Lower leg skin (tissue), 4 donors: ENCODE results near the gene ZBTB7C. TPM values are rescaled to one million over a fixed set of nuclear protein-coding genes. Genes with fewer than 3 reads are reported as not detected.
A peak's percentile ranks its signal among the peaks of the same experiment; 100 is the strongest.

Experiments used
- DNase-seq, 2 donors: peaks; one replicate each; pipeline ENCODE4 v3.0.0-alpha.2; 2019; ENCODE audit warnings: low spot score in 2 of 2
- H3K4me3 ChIP-seq: fragments of 200-600 bp; sonication (generic); 2 replicates; pipeline ENCODE4 v1.5.1; 2017; ENCODE audit warnings: mild to moderate bottlenecking, low read depth; ENCODE audit not compliant: poor library complexity, severe bottlenecking
- POLR2A ChIP-seq, 2 donors: fragments of 450-650 bp; IDR thresholded peaks; one replicate each; pipeline ENCODE4 v1.6.1; 2016 to 2017; ENCODE audit warnings: antibody characterized with exemption in 2 of 2, mild to moderate bottlenecking in 1 of 2, moderate library complexity in 1 of 2
- WGBS, 2 donors: methylation state at CpG; one replicate each; pipeline ENCODE4 v1.1.5; 2018; 5-methylcytosine and 5-hydroxymethylcytosine counted together
- intact Hi-C: fragments of 100-400 bp; cut with DNase I; formaldehyde crosslinking; loops from one replicate; pipeline ENCODE4 v1.15.0; 2023; ENCODE audit warnings: low total_unique reads
- total RNA-seq, 4 donors: library from RNA; depleted of rRNA; stranded (reverse); fragments of >200 nt; gene quantifications; one replicate each; pipeline ENCODE4 v1.1.0, GENCODE V29; 2016
- TF ChIP-seq, protein P1 (sequence below), 3 donors: fragments of 450-650 bp; IDR thresholded peaks; one replicate each; pipeline ENCODE4 v1.5.1; 2016; ENCODE audit warnings: antibody characterized with exemption in 3 of 3, mild to moderate bottlenecking in 3 of 3, moderate library complexity in 2 of 3

Gene ZBTB7C
- total RNA-seq, 4 donors from 2014 or later: 44.2 to 59.7 (median 50.7) TPM

DNA sequence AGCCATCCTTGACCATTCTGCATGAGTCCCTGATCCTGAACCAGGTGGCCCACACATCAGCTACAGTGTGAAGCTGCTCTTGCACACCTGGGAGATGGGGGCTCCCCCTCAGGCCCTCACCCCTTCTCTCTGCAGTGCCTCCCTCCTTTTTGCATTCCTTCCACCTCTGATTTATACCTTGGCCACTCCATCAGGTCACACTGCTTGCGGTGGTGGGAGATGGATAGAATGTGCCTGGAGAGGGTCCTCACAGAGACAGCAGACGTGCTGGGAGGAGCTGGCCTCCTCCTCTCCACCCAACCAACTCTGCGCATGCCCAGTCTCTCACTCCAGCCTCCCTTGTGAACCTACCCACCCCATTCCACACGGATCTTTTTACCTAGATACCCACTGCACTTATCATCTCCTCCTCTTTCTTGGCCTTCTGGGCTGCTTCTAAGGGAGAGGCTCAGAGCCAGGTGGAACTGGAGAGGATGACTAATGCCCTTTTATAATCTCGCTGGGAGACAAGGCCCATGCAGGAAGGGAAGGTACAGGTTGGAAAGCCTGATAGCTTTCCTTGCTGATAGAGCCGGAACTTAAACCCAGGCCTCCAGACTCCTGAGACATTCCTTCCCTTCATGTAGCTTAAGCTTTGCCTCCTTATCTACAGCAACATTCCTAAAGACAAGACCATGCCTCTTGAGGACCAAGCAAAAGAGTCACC lies 205.1 kb downstream of the ZBTB7C start:
- peak in 1 of 2 donors; percentile 71 for DNase-seq
- TF ChIP-seq, protein P1, sequence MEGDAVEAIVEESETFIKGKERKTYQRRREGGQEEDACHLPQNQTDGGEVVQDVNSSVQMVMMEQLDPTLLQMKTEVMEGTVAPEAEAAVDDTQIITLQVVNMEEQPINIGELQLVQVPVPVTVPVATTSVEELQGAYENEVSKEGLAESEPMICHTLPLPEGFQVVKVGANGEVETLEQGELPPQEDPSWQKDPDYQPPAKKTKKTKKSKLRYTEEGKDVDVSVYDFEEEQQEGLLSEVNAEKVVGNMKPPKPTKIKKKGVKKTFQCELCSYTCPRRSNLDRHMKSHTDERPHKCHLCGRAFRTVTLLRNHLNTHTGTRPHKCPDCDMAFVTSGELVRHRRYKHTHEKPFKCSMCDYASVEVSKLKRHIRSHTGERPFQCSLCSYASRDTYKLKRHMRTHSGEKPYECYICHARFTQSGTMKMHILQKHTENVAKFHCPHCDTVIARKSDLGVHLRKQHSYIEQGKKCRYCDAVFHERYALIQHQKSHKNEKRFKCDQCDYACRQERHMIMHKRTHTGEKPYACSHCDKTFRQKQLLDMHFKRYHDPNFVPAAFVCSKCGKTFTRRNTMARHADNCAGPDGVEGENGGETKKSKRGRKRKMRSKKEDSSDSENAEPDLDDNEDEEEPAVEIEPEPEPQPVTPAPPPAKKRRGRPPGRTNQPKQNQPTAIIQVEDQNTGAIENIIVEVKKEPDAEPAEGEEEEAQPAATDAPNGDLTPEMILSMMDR (IDR thresholded peaks at IDR 0.05): no peak
- no peak for TF ChIP-seq POLR2A (IDR thresholded peaks at IDR 0.05)
- H3K4me3 ChIP-seq: no peak overlapping the region
- intact Hi-C loops: no loop called here
- 64 to 72% methylated on average over 6 of the region's 6 CpGs for WGBS, 2 donors

- H3K4me3 ChIP-seq: no peak overlapping the region
- TF ChIP-seq POLR2A (IDR thresholded peaks at IDR 0.05): no peak
- TF ChIP-seq, protein P1 (IDR thresholded peaks at IDR 0.05): no peak
- intact Hi-C loops: no loop called here
- WGBS, 2 donors: 92 to 98% methylated on average over 4 of the region's 4 CpGs
- peak in 1 of 2 donors; percentile 60 for DNase-seq
These were observed 205.8 kb downstream of the ZBTB7C start for GRCh38 chr18:48203288-48203945.

DNA sequence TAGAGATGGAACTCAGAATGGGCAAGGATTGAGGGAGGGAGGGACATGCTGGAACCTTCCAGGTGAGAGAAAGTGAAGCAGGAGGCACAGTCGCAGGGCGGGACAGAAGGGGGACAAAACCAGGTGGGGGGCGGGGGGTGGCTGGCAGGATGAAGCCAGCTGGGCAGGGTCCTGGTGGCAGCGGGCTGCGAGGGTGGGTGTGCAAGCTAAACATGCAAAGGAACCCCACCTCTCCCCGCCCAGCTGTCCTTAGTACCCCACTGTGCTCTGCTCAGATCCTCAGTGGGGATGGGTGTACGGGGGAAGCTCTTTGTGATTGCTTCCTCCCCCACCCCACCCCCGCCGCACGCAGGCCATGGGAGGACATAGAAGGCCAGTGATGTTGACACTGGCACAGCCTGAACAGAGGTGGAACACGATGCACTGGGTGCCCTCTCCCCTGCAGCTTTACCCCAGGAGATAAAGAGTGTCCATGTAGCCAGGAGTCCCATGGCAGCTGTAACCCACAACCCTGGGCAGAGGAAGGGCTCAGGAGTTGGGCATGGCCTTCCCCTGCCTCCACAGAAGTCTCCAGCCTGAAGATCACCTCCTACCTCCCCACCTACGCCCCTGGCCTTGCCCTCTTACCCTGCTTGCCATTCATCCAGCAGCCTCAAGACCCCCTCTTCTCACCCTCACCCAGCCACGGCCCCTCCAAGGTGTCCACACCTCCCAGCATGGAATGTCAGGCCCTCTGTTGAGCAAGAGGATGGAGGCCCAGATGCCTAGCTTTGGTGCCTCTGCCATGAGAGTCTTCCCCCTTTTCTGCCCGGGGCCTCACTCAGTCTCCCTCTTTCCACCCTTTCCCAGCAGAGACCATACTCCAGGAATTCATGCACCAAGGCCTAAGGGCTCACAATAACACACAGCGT lies 206.6 kb downstream of the ZBTB7C start:
- no peak for TF ChIP-seq POLR2A (IDR thresholded peaks at IDR 0.05)
- TF ChIP-seq, protein P1 (IDR thresholded peaks at IDR 0.05): no peak
- no peak overlapping the region for H3K4me3 ChIP-seq
- intact Hi-C loops: no loop called here
- peak in 1 of 2 donors; percentile 42 for DNase-seq
- WGBS, 2 donors: 87% methylated on average over 15 of the region's 15 CpGs

GRCh38 chr18:48202006-48202348 lies 207.2 kb downstream of the ZBTB7C start:
- TF ChIP-seq, protein P1 (IDR thresholded peaks at IDR 0.05): no peak
- no peak for TF ChIP-seq POLR2A (IDR thresholded peaks at IDR 0.05)
- DNase-seq: peak in 1 of 2 donors; percentile 79
- WGBS, 2 donors: 87 to 91% methylated on average over 9 of the region's 9 CpGs
- intact Hi-C loops: no loop called here
- H3K4me3 ChIP-seq: no peak overlapping the region

DNA sequence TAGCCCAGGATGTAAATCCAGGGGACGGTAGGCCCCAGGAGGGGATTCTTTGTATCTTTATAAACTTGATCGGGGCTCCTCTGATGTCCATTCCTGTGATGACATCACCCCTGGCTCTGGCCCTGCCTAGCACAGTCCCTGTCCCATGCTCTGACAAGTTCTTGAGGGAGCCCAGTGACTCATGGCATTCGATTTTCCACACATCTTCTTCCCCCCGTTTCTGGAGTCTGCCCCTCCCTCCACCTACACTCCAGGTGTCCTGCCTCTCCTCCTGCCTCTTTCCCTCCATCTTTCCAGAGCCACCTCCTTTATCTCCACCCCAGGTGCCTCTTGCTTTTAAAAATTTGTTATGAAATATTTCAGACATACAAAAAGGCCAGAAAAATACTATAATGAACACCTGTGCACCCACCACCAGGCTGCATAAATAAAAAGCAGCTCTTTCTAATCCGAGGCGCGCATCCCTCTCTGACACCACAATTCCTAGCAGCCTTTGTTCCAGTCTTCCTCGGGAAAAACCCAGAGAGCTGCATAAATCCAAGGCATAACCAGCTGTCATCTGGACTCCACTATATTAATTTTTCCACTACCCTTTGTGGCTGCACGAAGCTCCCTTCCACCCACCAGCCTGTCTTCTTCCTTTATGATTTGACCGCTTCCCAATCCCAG lies 207.7 kb downstream of the ZBTB7C start:
- 63 to 65% methylated on average over 10 of the region's 10 CpGs for WGBS, 2 donors
- peak in 1 of 2 donors; percentile 29 for DNase-seq
- H3K4me3 ChIP-seq: no peak overlapping the region
- no peak for TF ChIP-seq POLR2A (IDR thresholded peaks at IDR 0.05)
- TF ChIP-seq, protein P1 (IDR thresholded peaks at IDR 0.05): no peak
- intact Hi-C loops: no loop called here
